Measurements from ENCODE around the gene SRC. TPM values are rescaled to one million over a fixed set of nuclear protein-coding genes. Genes with fewer than 3 reads are reported as not detected.

SRC gene
- polyA plus RNA-seq, 4 donors, result 48.4 to 80.3 (median 60.4) TPM

GRCh38 chr20:37314617-37315016 lies 31.3 kb upstream of the SRC start:
- no peak for DNase-seq (ENCODE audit: low read depth in 4 of 4, low spot score in 2 of 4)

DNA sequence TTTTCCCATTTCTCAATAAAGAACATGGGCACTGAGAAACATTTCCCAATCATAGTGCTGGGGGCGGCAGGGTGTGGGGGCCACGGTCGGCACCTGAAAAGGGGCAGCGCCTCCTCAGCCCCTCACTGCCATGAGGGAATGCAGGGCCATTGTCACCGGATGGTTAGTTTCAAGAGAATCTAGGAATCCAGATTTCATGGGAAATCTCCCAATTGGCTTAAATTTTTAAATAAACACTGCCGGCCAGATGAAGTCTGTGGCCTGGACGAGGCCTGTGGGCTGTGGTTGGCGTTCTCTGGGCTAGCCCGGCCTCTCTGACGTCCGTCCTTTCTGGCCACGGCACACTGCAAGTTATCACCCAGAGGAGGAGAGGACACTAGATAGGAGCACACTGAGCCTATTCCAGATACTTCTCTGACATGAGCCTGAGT lies 30.9 kb upstream of the SRC start:
- no peak for DNase-seq (ENCODE audit: low read depth in 4 of 4, low spot score in 2 of 4)

DNA sequence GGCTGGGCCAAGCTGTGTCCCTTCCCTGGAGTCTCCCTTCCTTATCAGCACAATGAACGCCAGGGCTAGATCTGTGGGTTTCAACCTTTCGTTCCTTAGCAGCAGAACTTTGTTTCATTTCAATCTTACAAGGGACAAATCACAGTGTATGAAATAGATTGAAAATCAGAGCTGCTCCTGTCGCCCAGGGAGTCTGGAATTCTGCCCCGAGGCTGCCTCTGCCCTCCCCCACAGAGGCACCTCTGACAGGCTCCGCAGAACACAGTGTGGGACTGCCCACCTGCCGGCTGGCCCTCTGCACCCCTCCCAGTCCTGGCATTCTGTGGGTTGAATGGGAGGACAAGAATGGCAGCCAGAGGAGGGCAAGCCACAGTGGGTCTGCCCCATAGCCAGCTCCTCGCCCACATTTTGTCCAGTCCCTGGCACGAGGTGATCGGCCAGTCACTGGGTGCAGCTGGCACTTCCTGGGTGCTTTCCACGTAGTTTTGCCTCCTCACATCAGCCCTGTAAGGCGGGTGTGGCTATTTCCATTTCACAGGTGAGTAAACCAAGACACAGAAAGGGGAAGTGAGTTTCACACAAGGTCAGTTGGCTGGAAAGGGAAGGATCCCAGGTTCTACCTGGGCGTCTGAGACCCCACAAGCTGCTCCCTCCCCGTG lies 30.4 kb upstream of the SRC start:
- no peak for DNase-seq (ENCODE audit: low read depth in 4 of 4, low spot score in 2 of 4)

GRCh38 chr20:37316116-37316774 lies 29.7 kb upstream of the SRC start:
- no peak for DNase-seq (ENCODE audit: low read depth in 4 of 4, low spot score in 2 of 4)

DNA sequence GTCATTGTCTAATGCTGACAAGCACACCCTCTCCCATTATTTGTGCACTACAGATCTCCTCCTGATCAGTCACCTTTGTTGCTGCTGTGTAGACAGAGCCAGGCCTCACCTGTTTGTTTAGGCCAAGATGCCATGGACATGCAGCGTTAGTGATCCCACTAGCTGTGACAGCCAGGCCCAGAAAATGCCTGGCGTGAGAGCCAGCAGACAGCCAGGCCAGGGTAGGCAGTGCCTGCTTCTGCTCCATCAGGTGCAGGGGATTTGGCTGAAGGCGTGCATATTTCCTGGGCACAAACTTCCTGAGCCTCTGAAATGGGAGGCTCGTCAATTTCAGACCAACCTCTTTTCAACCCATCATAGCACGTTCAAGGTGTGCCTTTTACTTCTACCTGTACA lies 29.2 kb upstream of the SRC start:
- DNase-seq (ENCODE audit: low read depth in 4 of 4, low spot score in 2 of 4), result no peak

DNA sequence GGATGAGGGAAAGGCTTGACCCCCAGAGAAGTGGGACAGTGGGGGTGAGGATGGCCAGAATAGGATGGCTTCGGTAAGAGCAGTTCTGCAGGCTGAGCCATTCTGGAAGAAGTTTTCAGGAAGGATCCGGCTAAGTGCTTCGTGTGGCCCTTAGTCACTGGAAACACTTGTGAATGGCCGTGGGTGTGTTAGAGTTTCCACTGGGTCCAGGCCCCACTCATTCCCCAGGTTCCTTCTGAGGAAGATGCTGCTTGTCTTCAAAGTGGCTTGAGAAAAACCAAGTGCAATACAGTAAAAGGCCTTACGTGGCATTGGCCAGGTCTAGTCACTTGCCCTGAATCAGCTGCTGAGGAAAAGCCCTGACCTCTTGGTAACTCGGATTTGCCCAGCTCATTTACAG lies 28.6 kb upstream of the SRC start:
- no peak for DNase-seq (ENCODE audit: low read depth in 4 of 4, low spot score in 2 of 4)

DNA sequence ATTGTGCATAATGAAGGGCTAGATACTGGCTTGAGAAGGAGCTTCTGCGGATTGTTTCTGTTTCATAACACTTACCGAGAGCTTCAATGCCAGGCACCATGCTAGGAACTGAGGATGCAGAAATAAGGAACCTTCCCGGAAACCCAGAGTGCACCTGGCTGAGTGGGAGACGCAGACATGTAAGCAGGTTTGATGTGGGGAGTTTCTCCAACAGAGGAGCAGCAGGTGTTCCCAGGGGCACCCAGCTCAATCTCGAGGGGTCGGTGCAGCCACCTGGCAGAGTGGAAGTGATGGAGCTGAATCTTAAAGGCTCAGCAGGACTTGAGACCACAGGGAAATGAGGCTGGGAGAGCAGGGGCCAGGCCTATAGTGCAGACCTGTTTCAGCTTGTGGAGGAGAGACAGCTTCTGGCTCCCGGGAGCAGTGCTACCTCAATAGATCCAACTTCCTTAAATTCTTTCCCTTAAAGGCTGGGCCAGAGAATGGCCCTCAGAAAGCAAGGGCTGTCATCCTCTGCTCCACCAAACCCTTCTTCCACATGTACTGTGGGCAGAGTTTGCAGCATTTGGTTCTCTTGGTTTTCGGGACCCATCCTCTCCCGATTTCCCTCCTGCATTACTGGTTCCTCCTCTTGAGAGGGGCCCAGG lies 27.8 kb upstream of the SRC start:
- DNase-seq (ENCODE audit: low read depth in 4 of 4, low spot score in 2 of 4), result no peak

GRCh38 chr20:37319151-37319671 lies 26.7 kb upstream of the SRC start:
- DNase-seq (ENCODE audit: low read depth in 4 of 4, low spot score in 2 of 4), result no peak

DNA sequence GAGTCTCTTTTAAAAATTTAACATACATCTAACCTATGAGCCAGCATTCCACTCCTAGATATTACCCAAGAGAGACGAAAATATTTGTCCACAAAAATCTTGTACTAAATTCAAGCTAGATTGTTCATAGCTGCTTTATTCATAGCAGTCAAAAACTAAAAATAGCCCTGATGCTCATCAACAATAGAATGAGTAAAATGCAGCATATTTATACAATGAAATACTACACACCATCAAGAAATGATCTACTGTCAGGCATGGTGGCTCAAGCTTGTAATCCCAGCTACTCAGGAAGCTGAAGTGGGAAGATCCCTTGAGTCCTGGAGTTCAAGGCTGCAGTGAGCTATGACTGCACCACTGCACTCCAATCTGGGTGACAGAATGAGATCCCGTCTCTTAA lies 22.0 kb upstream of the SRC start:
- no peak for DNase-seq (ENCODE audit: low read depth in 4 of 4, low spot score in 2 of 4)

DNA sequence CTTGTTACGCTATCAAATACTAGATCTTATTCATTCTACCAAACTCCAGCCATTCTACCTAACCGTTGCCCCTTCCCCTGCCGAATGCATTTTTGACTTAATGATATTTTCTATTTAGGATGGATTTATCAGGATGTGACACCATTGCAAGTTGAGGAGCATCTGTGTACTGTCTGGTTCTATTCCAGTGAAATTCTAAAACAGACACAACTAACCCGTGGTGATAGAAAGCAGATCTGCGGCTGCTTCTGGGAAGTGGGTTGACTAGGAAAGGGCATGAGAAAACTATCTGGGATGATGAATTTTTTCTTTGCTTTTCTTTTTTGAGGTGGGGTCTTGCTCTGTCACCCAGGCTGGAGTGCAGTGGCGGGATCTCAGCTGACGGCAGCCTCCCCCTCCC lies 20.7 kb upstream of the SRC start:
- DNase-seq (ENCODE audit: low read depth in 4 of 4, low spot score in 2 of 4), result no peak

DNA sequence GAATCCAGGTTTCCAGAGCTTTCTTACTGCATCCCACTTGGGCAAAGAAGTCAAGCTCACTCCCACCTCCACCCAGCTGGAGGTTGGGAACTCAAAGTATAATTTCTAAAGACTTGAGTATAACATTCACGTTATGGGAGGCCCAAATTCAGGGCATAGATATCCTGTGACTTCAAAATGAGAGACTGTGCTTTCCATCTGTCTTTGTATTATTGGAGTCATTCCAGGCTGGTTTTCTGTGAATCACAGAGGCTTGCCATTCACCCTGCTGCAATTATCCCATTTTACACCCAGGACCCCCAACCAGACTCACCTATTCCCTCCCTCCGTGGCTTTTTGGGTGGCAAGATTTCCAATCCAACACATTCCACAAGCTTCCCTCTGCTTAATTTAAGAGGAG lies 19.3 kb upstream of the SRC start:
- no peak for DNase-seq (ENCODE audit: low read depth in 4 of 4, low spot score in 2 of 4)

DNA sequence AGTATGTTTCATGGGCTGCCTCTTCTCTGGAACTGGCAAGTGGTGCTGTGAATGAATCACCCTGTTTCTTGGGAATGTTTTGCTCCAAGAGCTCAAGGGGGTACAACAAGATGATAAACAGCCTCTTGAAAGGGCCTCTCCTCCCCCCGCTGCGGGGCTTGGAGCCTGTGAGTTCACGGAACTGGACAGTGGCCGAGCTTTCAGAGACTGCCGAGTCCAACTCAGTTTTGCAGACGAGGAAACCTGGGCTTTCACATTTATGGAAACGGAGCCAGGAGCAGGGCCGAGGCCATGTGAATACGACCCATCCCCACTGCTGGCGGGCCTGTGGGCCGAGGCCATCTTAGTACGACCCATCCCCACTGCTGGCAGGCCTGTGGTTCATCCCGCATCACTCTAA lies 18.2 kb upstream of the SRC start:
- DNase-seq (ENCODE audit: low read depth in 4 of 4, low spot score in 2 of 4), result no peak

- no peak for DNase-seq (ENCODE audit: low read depth in 4 of 4, low spot score in 2 of 4)
Observed at GRCh38 chr20:37328149-37328945, 17.6 kb upstream of the SRC start.

DNA sequence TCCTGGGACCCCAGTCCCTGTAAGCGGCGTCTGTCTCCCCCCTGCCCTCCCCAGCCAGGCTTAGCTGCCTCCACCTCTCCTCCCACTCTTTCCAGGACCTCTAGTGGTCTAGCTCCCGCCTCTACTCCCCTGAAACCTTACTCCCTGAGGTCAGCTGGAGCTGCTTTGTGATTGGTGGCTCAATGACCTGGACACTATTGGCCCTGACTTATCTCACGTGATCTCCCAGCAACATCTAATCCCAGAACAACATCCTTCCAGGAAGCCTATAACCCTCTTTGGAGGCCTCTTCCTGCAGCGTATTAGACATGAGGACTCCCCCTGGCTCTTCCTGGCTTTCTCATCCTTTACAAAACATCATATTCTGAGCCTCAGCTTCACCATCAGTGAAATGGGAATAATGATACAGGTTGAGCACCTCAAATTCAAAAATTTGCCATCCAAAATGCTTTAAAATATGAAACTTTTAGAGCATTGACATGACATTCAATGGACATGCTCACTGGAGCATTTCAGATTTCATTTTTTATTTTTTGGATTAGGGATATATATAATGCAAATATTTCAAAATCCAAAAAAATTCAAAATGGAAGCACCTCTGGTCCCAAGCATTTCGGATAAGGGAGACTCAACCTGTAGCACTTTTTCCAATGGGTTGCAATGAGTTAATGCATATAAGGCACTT lies 16.3 kb upstream of the SRC start:
- DNase-seq (ENCODE audit: low read depth in 4 of 4, low spot score in 2 of 4), result no peak

DNA sequence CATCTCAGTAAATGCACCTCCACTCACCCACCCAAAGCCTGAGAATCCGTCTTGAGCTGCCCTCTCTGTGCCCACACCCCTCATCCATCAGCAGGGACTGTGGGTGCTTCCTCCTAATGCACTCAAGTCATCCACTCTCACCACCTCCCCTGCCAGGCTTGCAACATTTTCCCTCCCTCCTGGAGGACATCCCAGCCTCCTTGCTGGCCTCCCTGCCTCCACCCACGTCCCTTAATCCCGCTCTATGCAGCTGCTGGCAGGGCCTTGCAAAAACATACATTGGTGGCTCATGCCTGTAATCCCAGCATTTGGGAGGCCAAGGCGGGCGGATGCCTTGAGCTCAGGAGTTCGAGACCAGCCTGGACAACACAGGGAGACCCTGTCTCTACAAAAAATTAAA lies 15.6 kb upstream of the SRC start:
- no peak for DNase-seq (ENCODE audit: low read depth in 4 of 4, low spot score in 2 of 4)

- DNase-seq (ENCODE audit: low read depth in 4 of 4, low spot score in 2 of 4), result no peak
Observed at GRCh38 chr20:37331060-37331857, 14.7 kb upstream of the SRC start.

GRCh38 chr20:37333130-37333847 lies 12.7 kb upstream of the SRC start:
- no peak for DNase-seq (ENCODE audit: low read depth in 4 of 4, low spot score in 2 of 4)

DNA sequence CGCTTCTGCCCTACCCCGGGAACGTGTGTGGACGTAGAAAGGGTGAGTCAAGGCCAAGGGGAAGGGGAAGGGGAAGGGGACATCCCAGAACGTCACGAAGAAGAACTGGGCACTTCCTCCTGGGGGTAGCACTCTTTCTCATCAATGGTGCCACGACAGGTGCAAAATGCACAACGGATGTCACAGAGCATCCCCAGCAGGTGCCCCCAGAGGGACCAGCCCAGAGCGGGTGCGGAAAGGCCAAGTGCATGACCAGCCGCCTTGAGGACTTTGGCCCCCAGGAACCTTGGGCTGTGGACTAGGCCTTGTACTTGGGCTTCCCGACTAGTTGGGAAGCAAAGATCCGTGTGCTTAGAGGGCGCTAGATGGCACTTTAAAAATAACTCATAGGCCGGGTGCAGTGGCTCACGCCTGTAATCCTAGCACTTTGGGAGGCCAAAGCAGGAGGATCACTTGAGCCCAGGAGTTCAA lies 12.1 kb upstream of the SRC start:
- no peak for DNase-seq (ENCODE audit: low read depth in 4 of 4, low spot score in 2 of 4)

DNA sequence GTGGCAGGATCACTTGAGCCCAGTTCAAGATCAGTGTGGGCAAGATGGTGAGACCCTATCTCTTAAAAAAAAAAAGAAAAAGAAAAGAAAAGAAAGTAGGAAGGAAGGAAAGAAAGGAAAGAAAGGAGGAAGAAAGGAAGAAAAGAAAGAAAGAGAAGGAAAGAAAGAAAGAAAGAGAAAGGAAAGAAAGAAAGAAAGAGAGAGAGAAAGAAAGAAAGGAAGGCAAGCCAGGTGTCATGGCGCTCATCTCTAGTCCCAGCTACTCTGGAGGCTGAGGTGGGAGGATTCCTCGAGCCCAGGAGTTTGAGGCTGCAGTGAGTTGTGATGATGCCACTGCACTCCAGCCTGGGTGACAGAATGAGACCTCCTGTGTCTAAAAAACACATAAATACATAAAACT lies 11.5 kb upstream of the SRC start:
- DNase-seq (ENCODE audit: low read depth in 4 of 4, low spot score in 2 of 4), result no peak
